ENCODE measurements around the gene IFNGR2.
A peak's percentile ranks its signal among the peaks of the same experiment; 100 is the strongest.
"Not testable (repeated sequence)": the region's sequence is repeated elsewhere in the genome, so short reads cannot be mapped to it uniquely, and the experiment has no call there.

Gene IFNGR2

DNA sequence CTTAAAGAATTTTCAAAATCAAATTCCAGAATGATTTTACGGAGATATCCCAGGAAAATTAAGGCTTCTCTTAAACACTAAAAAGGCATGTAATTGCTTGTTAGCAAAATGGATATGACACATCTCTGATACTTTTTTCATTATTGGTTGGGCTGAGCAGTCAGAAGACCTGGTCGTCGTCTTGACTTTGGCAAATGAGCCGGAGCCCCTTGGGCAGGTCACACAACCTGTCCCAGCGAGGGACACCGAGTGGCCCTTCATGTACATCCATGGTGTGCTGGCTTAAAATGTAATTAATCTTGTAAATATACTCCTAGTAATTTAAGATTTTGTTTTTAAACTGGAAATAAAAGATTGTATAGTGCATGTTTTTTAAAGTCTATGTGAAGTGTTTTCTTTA is 33.9 kb downstream of the IFNGR2 start:
- no peak for DNase-seq (ENCODE audit: low read depth in 2 of 2)

DNA sequence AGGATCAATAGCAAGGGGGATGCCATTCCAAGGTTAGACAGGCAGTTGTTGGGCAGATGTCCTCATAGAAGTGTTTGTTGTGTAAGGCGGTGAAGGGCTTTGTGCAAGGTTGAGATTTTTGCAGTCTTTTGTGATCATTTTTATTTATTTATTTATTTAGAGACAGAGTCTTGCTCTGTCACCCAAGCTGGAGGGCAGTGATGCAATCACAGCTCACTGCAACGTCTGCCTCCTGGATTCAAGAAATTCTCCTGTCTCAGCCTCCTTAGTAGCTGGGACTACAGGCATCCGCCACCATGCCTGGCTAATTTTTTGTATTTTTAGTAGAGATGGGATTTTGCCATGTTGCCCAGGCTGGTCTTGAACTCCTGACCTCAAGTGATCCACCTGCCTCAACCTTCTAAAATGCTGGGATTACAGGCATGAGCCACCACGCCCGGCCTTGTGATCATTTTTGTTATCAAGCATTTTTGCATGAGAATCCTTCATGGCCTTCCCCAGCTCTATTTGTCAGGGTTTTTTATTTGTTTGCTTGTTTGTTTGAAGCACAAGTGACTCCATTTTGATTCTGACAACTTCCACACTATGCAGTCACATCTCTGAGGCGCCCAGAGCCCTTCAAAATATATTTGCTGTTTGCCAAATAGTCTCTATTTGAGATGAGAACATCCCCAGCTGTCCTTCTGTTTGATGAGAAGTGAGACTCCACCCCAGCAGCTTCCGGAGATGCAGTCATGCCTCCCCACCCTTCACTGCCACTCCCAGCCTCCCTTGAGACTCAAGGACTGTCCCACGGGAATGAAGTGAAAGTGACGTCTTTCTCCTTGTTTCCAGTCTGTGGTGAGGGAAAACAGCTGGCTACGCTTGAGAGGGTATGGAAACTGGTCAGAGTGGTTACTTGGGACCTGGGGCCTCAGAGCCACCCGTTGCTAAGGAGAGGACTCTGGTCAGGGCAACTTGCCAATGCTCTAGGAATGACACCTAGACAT is 38.6 kb downstream of the IFNGR2 start:
- no peak for DNase-seq (ENCODE audit: low read depth in 2 of 2)

DNA sequence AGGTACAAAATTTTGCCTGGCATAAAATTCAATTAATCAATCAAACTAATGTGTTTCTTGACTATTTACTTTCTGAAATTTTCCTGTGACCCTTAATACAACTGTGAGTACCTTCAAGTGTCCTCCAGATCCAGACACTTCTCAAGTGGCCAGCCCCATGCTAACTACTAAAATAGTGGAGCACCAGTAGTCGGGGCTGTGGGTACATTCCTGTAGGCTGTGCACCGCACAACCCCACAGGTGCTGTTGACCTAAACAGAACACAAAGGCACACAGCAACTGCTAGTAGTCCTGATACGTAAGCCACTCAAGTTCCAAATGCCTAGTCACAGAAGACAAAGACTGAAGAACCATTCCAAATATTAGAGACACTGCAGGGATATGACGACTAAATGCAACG is 40.0 kb downstream of the IFNGR2 start:
- DNase-seq (ENCODE audit: low read depth in 2 of 2): no peak

GRCh38 chr21:33444499-33444898 is 41.3 kb downstream of the IFNGR2 start:
- DNase-seq (ENCODE audit: low read depth in 2 of 2): no peak

GRCh38 chr21:33446620-33447019 is 43.4 kb downstream of the IFNGR2 start:
- not testable (repeated sequence) for DNase-seq (ENCODE audit: low read depth in 2 of 2)

- DNase-seq (ENCODE audit: low read depth in 2 of 2): no peak
Observed at GRCh38 chr21:33449616-33450015, 46.4 kb downstream of the IFNGR2 start.

DNA sequence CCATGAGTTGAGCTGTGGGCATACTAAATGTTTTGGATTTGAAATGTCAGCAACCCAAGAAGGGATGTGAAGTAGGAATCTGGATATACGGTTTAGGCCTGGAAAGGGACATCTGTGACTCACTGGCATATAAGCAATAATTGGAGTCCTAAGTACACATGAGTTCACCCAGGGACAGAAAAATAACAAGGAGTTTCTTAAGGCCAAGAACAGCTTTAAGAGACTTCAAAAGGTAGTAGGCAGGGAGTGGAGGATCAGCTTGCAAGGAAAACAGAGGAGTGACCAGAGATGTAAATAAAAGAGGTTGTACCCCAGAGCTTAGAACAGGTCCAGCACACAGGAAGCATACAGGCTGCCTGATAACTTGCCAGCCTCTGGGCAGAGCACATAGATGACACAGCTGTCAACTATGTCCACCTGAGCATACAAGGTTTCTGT is 48.4 kb downstream of the IFNGR2 start:
- DNase-seq (ENCODE audit: low read depth in 2 of 2): no peak

DNA sequence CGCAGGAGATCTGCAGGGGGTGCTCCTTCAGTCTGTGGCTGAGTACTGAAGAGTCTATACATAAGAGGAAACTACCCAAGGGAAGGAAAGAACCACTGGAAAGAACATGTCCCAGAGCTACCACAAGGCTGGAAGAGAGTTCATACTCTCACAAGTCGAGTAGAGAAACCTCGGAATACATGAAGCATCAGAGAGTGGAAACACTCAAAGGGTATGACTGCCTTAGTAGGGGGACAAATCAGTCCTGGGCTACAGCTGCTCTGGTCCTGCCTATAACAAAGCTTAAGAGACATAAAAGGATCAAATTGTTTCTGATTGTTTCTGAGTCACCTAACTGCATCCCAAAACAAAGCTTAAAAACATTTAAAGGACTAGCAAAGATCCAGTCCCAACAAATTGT is 49.1 kb downstream of the IFNGR2 start:
- DNase-seq (ENCODE audit: low read depth in 2 of 2): no peak

DNA sequence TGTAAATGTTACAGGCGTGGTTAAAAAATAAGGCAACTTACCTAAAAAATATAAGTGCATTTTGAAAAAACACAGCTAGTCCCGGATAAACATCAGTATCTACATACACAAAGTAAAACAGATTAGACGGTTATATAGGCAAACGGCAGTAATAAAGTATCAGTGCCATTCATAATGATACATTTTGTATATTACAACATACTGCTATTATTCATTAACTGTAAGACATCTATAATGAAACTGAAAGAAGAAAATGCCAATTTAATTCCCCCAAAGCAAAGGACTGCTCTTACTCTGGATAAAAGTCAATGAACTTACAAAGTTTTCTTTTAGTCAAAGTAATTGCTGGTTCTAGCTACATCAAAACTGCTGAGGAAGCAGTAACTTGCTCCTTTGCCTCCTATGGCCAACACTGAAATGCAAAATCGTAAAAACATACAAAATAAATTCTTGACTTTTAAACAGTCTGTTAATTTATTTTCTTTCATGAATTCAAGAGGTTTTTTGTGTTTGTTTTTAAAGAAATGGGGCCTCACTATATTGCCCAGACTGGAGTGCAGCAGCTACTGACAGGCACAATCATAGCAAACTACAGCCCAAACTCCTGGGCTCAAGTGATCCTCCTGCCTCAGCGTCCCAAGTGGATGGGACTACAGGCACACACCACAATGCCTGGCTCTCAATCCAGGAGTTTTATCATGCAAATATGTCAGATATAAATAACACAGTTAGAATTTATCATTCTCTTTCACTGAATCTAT is 52.7 kb downstream of the IFNGR2 start:
- DNase-seq (ENCODE audit: low read depth in 2 of 2): no peak

DNA sequence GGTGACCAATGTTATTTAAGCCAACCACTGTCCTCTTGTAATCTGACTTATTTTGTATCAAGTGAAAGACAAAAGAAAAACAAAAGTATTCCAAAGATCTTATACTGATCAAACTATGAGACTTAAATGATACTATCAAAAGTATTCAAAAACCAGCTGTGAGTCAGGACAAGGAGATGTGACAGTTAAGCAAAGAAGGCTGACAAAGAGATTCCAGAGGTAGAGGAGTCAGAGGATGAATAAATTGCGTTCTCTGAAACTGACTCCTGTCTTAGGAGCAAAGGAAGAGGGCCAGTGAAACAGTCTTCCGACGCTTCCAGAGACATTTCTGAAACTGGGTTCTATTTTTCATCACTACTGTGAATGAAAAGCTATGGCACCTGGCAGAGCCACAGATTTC is 55.6 kb downstream of the IFNGR2 start:
- no peak for DNase-seq (ENCODE audit: low read depth in 2 of 2)

DNA sequence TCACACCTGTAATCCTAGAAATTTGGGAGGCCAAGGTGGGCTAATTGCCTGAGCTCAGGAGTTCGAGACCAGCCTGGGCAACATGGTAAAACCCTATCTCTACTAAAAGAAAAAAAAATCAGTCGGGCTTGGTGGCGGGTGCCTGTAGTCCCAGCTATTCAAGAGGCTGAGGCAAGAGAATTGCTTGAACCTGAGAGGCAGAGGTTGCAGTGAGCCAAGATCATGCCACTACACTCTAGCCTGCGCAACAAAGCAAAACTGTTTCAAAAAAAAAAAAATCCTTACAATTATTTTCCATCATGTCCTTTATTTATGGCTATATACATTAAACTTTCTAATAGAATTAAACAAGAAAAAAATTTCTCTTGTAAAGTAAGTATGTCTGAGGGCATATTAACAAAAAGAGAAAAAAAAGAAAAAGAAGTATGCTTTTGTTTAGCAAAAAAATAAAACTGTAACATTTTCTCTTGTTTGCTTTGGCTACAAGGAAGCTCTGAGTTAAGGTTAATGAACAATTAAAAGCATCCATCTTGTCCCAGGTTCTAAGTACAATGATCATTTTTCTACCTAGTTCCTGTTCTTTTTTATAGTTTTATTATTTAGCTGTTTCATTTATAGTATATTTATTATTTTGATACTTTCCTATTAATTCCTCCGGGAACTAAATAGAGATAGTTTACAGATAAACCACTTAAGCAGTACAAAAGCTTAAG is 58.5 kb downstream of the IFNGR2 start:
- no peak for DNase-seq (ENCODE audit: low read depth in 2 of 2)

DNA sequence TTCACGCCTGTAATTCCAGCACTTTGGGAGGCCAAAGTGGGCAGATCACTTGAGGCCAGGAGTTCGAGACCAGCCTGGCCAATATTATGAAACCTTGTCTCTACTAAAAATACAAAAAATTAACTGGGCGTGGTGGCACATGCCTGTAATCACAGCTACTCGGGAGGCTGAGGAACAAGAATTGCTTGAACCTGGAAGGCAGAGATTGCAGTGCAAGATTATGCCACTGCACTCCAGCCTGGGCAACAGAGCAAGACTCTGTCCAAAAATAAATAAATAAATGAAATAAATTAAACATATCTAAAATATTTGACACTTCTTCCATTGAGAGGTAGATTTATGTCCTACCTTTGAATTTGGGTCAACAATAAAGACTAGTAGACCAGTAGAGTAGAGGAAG is 66.0 kb downstream of the IFNGR2 start:
- not testable (repeated sequence) for DNase-seq (ENCODE audit: low read depth in 2 of 2)

DNA sequence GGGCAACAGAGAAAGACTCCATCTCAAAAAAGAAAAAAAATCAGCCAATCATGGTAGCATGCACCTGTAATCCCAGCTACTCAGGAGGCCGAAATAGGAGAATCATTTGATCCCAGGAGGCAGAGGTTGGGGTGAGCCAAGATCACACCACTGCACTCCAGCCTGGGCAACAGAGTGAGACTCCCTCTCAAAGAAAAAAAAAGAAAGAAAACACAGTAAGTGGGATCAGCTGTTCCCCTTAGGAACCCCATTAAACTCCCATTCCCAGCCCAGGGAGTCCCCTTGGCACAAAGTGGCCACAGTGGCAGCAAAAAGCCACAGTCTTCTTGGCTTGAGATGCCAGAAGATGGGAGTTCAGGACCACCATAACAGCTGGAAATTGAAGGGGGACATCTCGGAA is 67.5 kb downstream of the IFNGR2 start:
- DNase-seq (ENCODE audit: low read depth in 2 of 2): no peak

DNA sequence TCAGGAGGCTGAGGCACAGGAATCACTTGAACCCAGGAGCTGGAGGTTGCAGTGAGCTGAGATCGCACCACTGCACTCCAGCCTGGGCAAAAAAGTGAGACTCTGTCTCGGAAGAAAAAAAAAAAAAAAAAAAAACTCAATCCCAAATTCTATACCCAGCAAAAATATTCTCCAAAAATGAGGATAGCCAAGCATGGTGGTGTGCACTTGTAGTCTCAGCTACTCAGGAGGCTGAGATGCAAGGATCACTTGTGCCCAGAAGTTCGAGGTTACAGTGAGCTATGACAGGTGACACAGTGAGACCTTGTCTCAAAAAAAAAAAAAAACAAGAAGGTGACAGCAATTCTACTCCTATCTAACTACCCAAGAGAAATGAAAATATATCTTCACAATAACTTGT is 70.1 kb downstream of the IFNGR2 start:
- DNase-seq (ENCODE audit: low read depth in 2 of 2): no peak

GRCh38 chr21:33477066-33477465 is 73.9 kb downstream of the IFNGR2 start:
- no peak for DNase-seq (ENCODE audit: low read depth in 2 of 2)

GRCh38 chr21:33478182-33478581 is 75.0 kb downstream of the IFNGR2 start:
- no peak for DNase-seq (ENCODE audit: low read depth in 2 of 2)

DNA sequence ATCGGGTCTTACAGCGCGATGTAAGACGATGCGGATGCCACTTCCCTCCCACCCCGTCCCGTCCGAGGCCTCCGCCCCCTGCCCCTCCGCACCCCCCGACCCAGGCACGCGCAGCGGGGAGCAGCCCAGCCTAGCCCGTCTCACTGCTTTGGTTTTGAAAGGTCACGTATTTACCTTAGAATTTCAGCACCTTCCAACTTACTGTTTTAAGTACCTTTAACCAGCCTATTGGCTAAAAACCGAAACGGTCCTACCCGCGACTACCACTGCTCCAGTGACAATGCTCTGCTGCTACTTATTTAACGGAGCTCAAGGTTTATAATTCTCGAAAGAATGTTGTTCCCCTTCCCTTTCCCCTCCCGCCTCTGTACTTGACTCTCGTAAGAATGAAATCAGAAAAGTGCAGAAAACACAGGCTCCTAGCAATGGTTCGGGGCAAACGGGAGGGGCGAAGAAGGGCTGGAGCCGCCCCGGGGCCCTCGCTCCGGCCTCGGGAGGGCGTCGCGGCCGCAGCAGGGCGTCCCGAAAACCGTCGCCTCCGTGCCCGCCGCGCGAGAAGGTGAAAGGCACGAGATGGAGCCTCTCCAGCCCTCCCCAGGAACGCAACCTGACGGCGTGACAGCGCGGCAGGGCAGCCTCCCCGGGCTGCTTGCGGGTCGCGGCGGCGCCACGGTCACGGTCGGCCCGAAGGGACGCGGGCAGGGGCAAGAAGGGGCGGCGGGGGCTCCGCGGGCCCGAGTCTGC is 75.9 kb downstream of the IFNGR2 start:
- peak; percentile 16 to 18 for DNase-seq (ENCODE audit: low read depth in 2 of 2)

- peak; percentile 95 to 96 for DNase-seq (ENCODE audit: low read depth in 2 of 2)
Observed at GRCh38 chr21:33479679-33480480, 76.7 kb downstream of the IFNGR2 start, which contains the start of gene TMEM50B. TSS of gene TMEM50B (minus strand) at chr21:33479974. CDS start at chr21:33468885, 11,089 bp downstream.

DNA sequence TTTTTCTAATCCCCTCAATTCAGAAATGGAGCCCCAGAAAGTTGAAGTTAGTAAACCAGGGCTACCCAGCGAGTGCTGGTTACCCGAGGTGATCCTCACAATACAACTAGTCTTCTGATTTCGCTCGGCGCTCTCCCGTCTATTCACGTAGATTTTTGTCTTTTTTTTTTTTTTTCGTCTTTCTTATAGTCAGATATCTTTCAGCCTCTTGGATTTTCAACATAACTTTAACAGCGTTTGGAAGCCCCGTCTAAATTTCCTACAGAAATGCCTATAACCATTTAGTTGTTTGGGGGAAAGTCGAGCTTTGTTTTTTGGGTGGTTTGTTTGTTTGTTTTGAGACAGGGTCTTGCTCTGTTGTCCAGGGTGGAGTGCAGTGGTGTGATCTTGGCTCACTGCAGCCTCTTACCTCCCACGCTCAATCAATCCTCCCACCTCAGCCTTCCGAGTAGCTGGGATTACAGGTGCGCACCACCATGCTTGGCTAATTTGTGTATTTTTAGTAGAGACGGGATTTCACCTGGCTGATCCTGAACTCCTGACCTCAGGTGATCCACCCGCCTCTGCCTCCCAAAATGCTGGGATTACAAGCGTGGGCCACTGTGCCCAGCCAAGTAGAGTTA is 77.4 kb downstream of the IFNGR2 start:
- no peak for DNase-seq (ENCODE audit: low read depth in 2 of 2)

Data from activated CD4-positive, alpha-beta T cell treated with anti-CD3 and anti-CD28 coated beads for 24 hours (primary cell).